H1 (cell line): Measurements from ENCODE around the gene MSI2. TPM values are rescaled to one million over a fixed set of nuclear protein-coding genes. Genes with fewer than 3 reads are reported as not detected.

Source experiments
- CTCF ChIA-PET: fragments of 300-600 bp; sonication (Branson Sonifier 250); formaldehyde crosslinking; loops from one replicate; lab custom pipeline; 2021; ENCODE audit not compliant: partially characterized antibody; lab: Charles Lee
- POLR2A ChIA-PET: fragments of 300-600 bp; sonication (Branson Sonifier 250); formaldehyde crosslinking; loops from one replicate; lab custom pipeline; 2021; ENCODE audit warnings: inconsistent platforms; ENCODE audit not compliant: partially characterized antibody; lab: Charles Lee
- DNase-seq, 2 experiments: peaks; one replicate each; pipeline versions ENCODE4 v3.0.0 to v3.0.0-alpha.2; 2010 to 2022; ENCODE audit warnings: low spot score in 2 of 2, low read depth in 1 of 2, mixed read lengths in 1 of 2
- FAIRE-seq: peaks from 2 replicates; lab custom pipeline; 2011; peaks lifted over from hg19 to GRCh38; lab: Jason Lieb, UNC
- H2AFZ ChIP-seq: 2 replicates; pipeline ENCODE4 v1.8.1; 2012; ENCODE audit warnings: low read length, inconsistent platforms
- H2AK5ac ChIP-seq: 2 replicates; pipeline ENCODE4 v1.6.1; 2013; ENCODE audit warnings: low read depth, low read length
- H2BK120ac ChIP-seq: replicated peaks from 2 replicates; pipeline ENCODE3; 2013; ENCODE audit warnings: low read depth, low read length, inconsistent platforms
- H2BK12ac ChIP-seq: 2 replicates; pipeline ENCODE4 v1.6.1; 2013; ENCODE audit warnings: low read depth, low read length
- H2BK15ac ChIP-seq: 2 replicates; pipeline ENCODE4 v1.6.1; 2013; ENCODE audit warnings: low read length
- H2BK20ac ChIP-seq: 2 replicates; pipeline ENCODE4 v1.6.1; 2013; ENCODE audit warnings: low read length
- H2BK5ac ChIP-seq: 2 replicates; pipeline ENCODE4 v1.6.1; 2013; ENCODE audit warnings: low read depth, low read length
- H3K14ac ChIP-seq: 2 replicates; pipeline ENCODE4 v1.6.1; 2013; ENCODE audit warnings: inconsistent platforms; ENCODE audit not compliant: insufficient read length
- H3K18ac ChIP-seq: 2 replicates; pipeline ENCODE4 v1.6.1; 2013; ENCODE audit warnings: low read length; ENCODE audit errors: extremely low read depth
- H3K23ac ChIP-seq: 2 replicates; pipeline ENCODE4 v1.6.1; 2013; ENCODE audit warnings: inconsistent platforms; ENCODE audit not compliant: insufficient read length
- H3K23me2 ChIP-seq: 2 replicates; pipeline ENCODE4 v1.6.1; 2013; ENCODE audit warnings: low read depth, low read length
- H3K27ac ChIP-seq: 2 replicates; pipeline ENCODE4 v1.6.1; 2011; ENCODE audit warnings: low read depth, low read length, inconsistent platforms
- H3K27me3 ChIP-seq, 4 experiments: replicated peaks in 1 of 4; 1 replicate in 1 of 4; 2 replicates in 3 of 4; pipeline versions ENCODE4 v1.6.1 to v1.8.1; 2011 to 2013; ENCODE audit warnings: low read length in 3 of 4, mild to moderate bottlenecking in 3 of 4, inconsistent platforms in 2 of 4, mixed read lengths in 2 of 4, moderate library complexity in 1 of 4; ENCODE audit not compliant: control insufficient read depth in 3 of 4, insufficient read depth in 3 of 4; ENCODE audit errors: extremely low read depth in 1 of 4
- H3K36me3 ChIP-seq, 4 experiments: 2 replicates each; pipeline versions ENCODE4 v1.6.1 to v1.8.1; 2011 to 2013; ENCODE audit warnings: mild to moderate bottlenecking in 4 of 4, low read length in 3 of 4, moderate library complexity in 2 of 4, control low read depth in 1 of 4, inconsistent platforms in 1 of 4; ENCODE audit not compliant: insufficient read depth in 4 of 4, control insufficient read depth in 2 of 4
- H3K4ac ChIP-seq: replicated peaks from 2 replicates; pipeline ENCODE3; 2013; ENCODE audit warnings: low read length, low read depth, mixed read lengths, inconsistent platforms; ENCODE audit not compliant: insufficient read length
- H3K4me1 ChIP-seq, 4 experiments: replicated peaks in 1 of 4; 1 replicate in 1 of 4; 2 replicates in 3 of 4; pipeline versions ENCODE4 v1.6.1 to v1.8.1; 2011 to 2013; ENCODE audit warnings: low read length in 3 of 4, inconsistent platforms in 2 of 4, mixed read lengths in 1 of 4; ENCODE audit not compliant: insufficient read depth in 4 of 4, control insufficient read depth in 3 of 4
- H3K4me2 ChIP-seq, 2 experiments: 2 replicates each; pipeline versions ENCODE4 v1.6.1 to v1.8.1; 2011 to 2013; ENCODE audit warnings: low read depth in 2 of 2, low read length in 2 of 2, control low read depth in 1 of 2, inconsistent platforms in 1 of 2, mild to moderate bottlenecking in 1 of 2; ENCODE audit not compliant: insufficient read depth in 1 of 2
- H3K4me3 ChIP-seq, 4 experiments: fragments of 200-600, 300-600 bp in 1 of 4; sonication (generic), shearing (Covaris generic), sonication (Bioruptor Twin) in 1 of 4; 2 replicates each; pipeline versions ENCODE4 v1.5.1 to v1.8.1; 2011 to 2016; ENCODE audit warnings: low read length in 4 of 4, low read depth in 3 of 4, control low read depth in 2 of 4, inconsistent platforms in 2 of 4, mild to moderate bottlenecking in 2 of 4, mixed read lengths in 1 of 4, moderate library complexity in 1 of 4; ENCODE audit not compliant: insufficient read depth in 2 of 4; ENCODE audit errors: extremely low read depth in 1 of 4
- H3K56ac ChIP-seq: replicated peaks from 2 replicates; pipeline ENCODE3; 2013; ENCODE audit warnings: low read depth, mild to moderate bottlenecking, mixed read lengths, low read length, inconsistent platforms; ENCODE audit not compliant: insufficient read length
- H3K79me1 ChIP-seq: 2 replicates; pipeline ENCODE4 v1.6.1; 2013; ENCODE audit warnings: low read depth, low read length, control low read depth
- H3K79me2 ChIP-seq, 2 experiments: 2 replicates each; pipeline versions ENCODE4 v1.6.1 to v1.8.1; 2012 to 2013; ENCODE audit warnings: low read length in 2 of 2, mild to moderate bottlenecking in 2 of 2, inconsistent platforms in 1 of 2; ENCODE audit not compliant: insufficient read depth in 2 of 2, control insufficient read depth in 1 of 2
- H3K9ac ChIP-seq, 4 experiments: replicated peaks in 1 of 4; 1 replicate in 1 of 4; 2 replicates in 3 of 4; pipeline versions ENCODE4 v1.6.1 to v1.8.1; 2011 to 2013; ENCODE audit warnings: low read depth in 3 of 4, low read length in 3 of 4, control low read depth in 2 of 4, mild to moderate bottlenecking in 2 of 4, moderate library complexity in 2 of 4, inconsistent platforms in 1 of 4; ENCODE audit errors: extremely low read depth in 1 of 4
- H3K9me3 ChIP-seq, 2 experiments: 2 replicates each; pipeline versions ENCODE4 v1.6.1 to v1.8.1; 2012 to 2013; ENCODE audit warnings: mild to moderate bottlenecking in 2 of 2, moderate library complexity in 2 of 2, control low read depth in 1 of 2, inconsistent platforms in 1 of 2, low read depth in 1 of 2, low read length in 1 of 2, mixed read lengths in 1 of 2; ENCODE audit not compliant: insufficient read depth in 2 of 2
- H4K20me1 ChIP-seq, 2 experiments: replicated peaks in 1 of 2; 2 replicates each; pipeline versions ENCODE3 to v1.8.1; 2011 to 2013; ENCODE audit warnings: inconsistent platforms in 2 of 2, low read length in 2 of 2, mild to moderate bottlenecking in 1 of 2; ENCODE audit not compliant: insufficient read depth in 2 of 2, control insufficient read depth in 1 of 2
- H4K5ac ChIP-seq: 2 replicates; pipeline ENCODE4 v1.6.1; 2013; ENCODE audit warnings: low read length, low read depth, mixed read lengths, inconsistent platforms; ENCODE audit not compliant: insufficient read length
- H4K8ac ChIP-seq: 2 replicates; pipeline ENCODE4 v1.8.0; 2013; ENCODE audit warnings: mild to moderate bottlenecking, moderate library complexity, low read length, inconsistent platforms; ENCODE audit not compliant: insufficient read depth; ENCODE audit errors: extremely low read depth
- H4K91ac ChIP-seq: replicated peaks from 2 replicates; pipeline ENCODE3; 2013; ENCODE audit warnings: low read length, mixed read lengths, inconsistent platforms; ENCODE audit not compliant: insufficient read length
- BACH1 ChIP-seq: IDR thresholded peaks from 2 replicates; pipeline ENCODE4 v1.6.1; 2012; ENCODE audit warnings: low read length, improper control_type of control experiment
- BRCA1 ChIP-seq: IDR thresholded peaks from 2 replicates; pipeline ENCODE4 v1.6.1; 2012; ENCODE audit warnings: low read depth, low read length, improper control_type of control experiment
- KDM1A ChIP-seq: fragments of 200-600, 300-600 bp; sonication (generic); IDR thresholded peaks from 2 replicates; pipeline ENCODE4 v1.7.1; 2016; ENCODE audit warnings: mild to moderate bottlenecking, low read length, borderline replicate concordance
- MAFK ChIP-seq: IDR thresholded peaks from 2 replicates; pipeline ENCODE4 v1.6.1; 2012; ENCODE audit warnings: low read depth, mild to moderate bottlenecking, improper control_type of control experiment, low read length
- PHF8 ChIP-seq: fragments of 200-600 bp; sonication (generic); conservative IDR thresholded peaks from 2 replicates; pipeline ENCODE4 v1.7.1; 2012; ENCODE audit warnings: low read depth, mild to moderate bottlenecking, inconsistent platforms, low read length, moderate library complexity
- SIRT6 ChIP-seq: IDR thresholded peaks from one replicate; pipeline ENCODE4 v1.7.1; 2012; ENCODE audit warnings: low read length, inconsistent platforms
- SP1 ChIP-seq: IDR thresholded peaks from 2 replicates; pipeline ENCODE4 v1.6.1; 2011; ENCODE audit warnings: low read depth, low read length
- SP4 ChIP-seq: IDR thresholded peaks from 2 replicates; pipeline ENCODE4 v1.6.1; 2012; ENCODE audit warnings: low read length, inconsistent platforms
- TAF1 ChIP-seq: IDR thresholded peaks from 2 replicates; pipeline ENCODE4 v1.6.1; 2011; ENCODE audit warnings: mild to moderate bottlenecking, low read depth, low read length
- TBP ChIP-seq: IDR thresholded peaks from 2 replicates; pipeline ENCODE4 v1.6.1; 2011; ENCODE audit warnings: low read depth, low read length, improper control_type of control experiment
- TEAD4 ChIP-seq: IDR thresholded peaks from 2 replicates; pipeline ENCODE4 v1.6.1; 2012; ENCODE audit warnings: low read depth, low read length, inconsistent platforms, mixed read lengths
- WGBS, 2 experiments: shearing (Covaris generic) in 1 of 2; methylation state at CpG; one replicate each; pipeline versions ENCODE4 v1.1.6 to v1.1.7; 2013 to 2015; ENCODE audit warnings: low lambda C conversion rate in 2 of 2, mixed read lengths in 2 of 2, inconsistent platforms in 1 of 2, low coverage in 1 of 2, missing lambda C conversion rate in 1 of 2; ENCODE audit not compliant: insufficient replicate concordance in 2 of 2, insufficient coverage in 1 of 2, insufficient read length in 1 of 2; ENCODE audit errors: extremely low coverage in 1 of 2, missing lambda C conversion rate in 1 of 2; 5-methylcytosine and 5-hydroxymethylcytosine counted together
- polyA plus RNA-seq, 7 experiments: library from polyadenylated mRNA; depleted of rRNA in 3 of 7; stranded (reverse) in 5 of 7; unstranded in 2 of 7; fragments of >200 nt in 5 of 7; fragments of 200-250 nt in 2 of 7; gene quantifications; 1 replicate in 5 of 7; 2 replicates in 1 of 7; 4 replicates in 1 of 7; pipeline versions ENCODE4 v1.2.1 to v1.2.3, GENCODE V29; 2011 to 2013; ENCODE audit warnings: missing spikeins in 2 of 7, mixed read lengths in 2 of 7
- total RNA-seq: library from RNA; stranded (reverse); fragmentation: NEBNext Ultra II Directional; extraction: Animal tissue kit (Norgen Biotek cat#: 25700); gene quantifications from 2 replicates; pipeline ENCODE4 v1.2.1, GENCODE V29; 2021
- TF ChIP-seq, protein P1 (sequence below): IDR thresholded peaks from 2 replicates; pipeline ENCODE4 v1.6.1; 2011; ENCODE audit warnings: low read length, improper control_type of control experiment
- TF ChIP-seq, protein P2 (sequence below): IDR thresholded peaks from 2 replicates; pipeline ENCODE4 v1.6.1; 2011; ENCODE audit warnings: low read depth, mild to moderate bottlenecking, low read length; ENCODE audit not compliant: insufficient read depth

MSI2 gene
- total and polyA plus RNA-seq, 2 of the 8 experiments (the other 6 are each of a cell fraction or from before 2014, with no cell fraction given): 36.7 to 80.6 TPM

DNA sequence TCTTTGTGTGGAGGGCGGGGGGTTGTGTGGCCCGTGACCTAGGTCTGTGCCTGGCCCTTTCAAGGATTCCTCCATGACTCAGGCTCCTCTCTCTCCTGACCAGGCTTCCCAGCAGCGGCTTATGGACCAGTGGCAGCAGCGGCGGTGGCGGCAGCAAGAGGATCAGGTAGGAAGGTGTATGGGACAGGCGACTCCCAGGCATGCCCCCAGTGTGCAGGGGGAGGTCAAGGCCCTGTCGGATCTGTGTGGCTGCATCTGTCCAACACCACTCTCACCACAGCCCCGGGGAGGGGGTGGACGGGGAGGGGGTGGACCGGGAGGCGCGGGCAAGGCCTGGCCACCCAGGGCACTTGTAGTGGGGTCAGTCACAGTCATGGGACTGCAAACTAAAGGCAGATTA is 395.7 kb downstream of the MSI2 start:
- Histone ChIP-seq H2AFZ (no peak overlapping the region), H3K27ac (no peak overlapping the region), H3K23me2 (peaks cover 4% of the 10 kb centered on the region), H2BK12ac (0 out of 2 replicates have a peak overlapping the region, but pooled peaks have one; percentile 39), H3K79me2 (no peaks in the 10 kb centered on the region), H2AK5ac (no peak overlapping the region), H3K27me3 (no peaks in the 10 kb centered on the region), H4K8ac (peak overlapping the region; percentile 47; the same call in 1 of the 2 replicates), H4K91ac (no peak overlapping the region), H3K4me2 (no peak overlapping the region), H3K79me1 (0 out of 2 replicates have a peak, but pooled peaks cover 2% of the 10 kb centered on the region), H4K20me1 (peaks cover 0 to 4% of the 10 kb centered on the region in 2 experiments), H3K4me3 (no peak overlapping the region), H3K23ac (no peak overlapping the region), H3K36me3 (no peaks in the 10 kb centered on the region; a peak in 3 of 8 replicates), H2BK5ac (0 out of 2 replicates have a peak overlapping the region, but pooled peaks have one; percentile 44), H3K56ac (no peak overlapping the region), H2BK120ac (no peak overlapping the region), H3K4ac (no peak overlapping the region), H4K5ac (no peak overlapping the region), H3K14ac (no peak overlapping the region), H3K18ac (peak overlapping the region; percentile 19; the same call in 1 of the 2 replicates), H2BK20ac (no peak overlapping the region), H3K9ac (no peak overlapping the region), H2BK15ac (no peak overlapping the region), H3K4me1 (peaks cover 10 to 23% (median 20%) of the 10 kb centered on the region in 4 experiments), H3K9me3 (no peaks in the 10 kb centered on the region)
- no peak for FAIRE-seq
- CTCF ChIA-PET: interaction anchor here (1.2 to 2.0 kb wide), 3 partner anchors 13 to 53 kb away, joined by 4 to 9 read pairs (median 4); no protein-coding TSS in a partner anchor
- POLR2A ChIA-PET: interaction anchor here (4.5 kb wide), 1 partner anchor 9 kb away, joined by 18 read pairs; no protein-coding TSS in a partner anchor
- DNase-seq: no peak
- 88% methylated on average over 9 of the region's 13 CpGs; no CpG with 5 or more reads in 1 of the 2 experiments for WGBS, 2 experiments
- TF ChIP-seq, protein P1, sequence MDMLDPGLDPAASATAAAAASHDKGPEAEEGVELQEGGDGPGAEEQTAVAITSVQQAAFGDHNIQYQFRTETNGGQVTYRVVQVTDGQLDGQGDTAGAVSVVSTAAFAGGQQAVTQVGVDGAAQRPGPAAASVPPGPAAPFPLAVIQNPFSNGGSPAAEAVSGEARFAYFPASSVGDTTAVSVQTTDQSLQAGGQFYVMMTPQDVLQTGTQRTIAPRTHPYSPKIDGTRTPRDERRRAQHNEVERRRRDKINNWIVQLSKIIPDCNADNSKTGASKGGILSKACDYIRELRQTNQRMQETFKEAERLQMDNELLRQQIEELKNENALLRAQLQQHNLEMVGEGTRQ: no peak
- TF ChIP-seq TAF1 (no peak), KDM1A (no peak), SIRT6 (no peak), SP1 (no peak), TBP (no peak), TEAD4 (no peak), PHF8 (no peak), BRCA1 (no peak), SP4 (no peak), BACH1 (no peak), MAFK (no peak)
- TF ChIP-seq, protein P2, sequence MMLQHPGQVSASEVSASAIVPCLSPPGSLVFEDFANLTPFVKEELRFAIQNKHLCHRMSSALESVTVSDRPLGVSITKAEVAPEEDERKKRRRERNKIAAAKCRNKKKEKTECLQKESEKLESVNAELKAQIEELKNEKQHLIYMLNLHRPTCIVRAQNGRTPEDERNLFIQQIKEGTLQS: no peak
